NCI-H510A (cell line): Measurements from ENCODE around the gene EPC1.
"Not testable (repeated sequence)": the region's sequence is repeated elsewhere in the genome, so short reads cannot be mapped to it uniquely, and the experiment has no call there.

Experiments used
- DNase-seq: peaks from one replicate; lab custom pipeline; 2025; lab: John Stamatoyannopoulos, UW

EPC1 gene

GRCh38 chr10:32372000-32372875, 25.3 kb upstream of the EPC1 start:
- no peak for DNase-seq

GRCh38 chr10:32371101-32371500, 24.1 kb upstream of the EPC1 start:
- no peak for DNase-seq

- no peak for DNase-seq
These were observed 21.0 kb upstream of the EPC1 start for GRCh38 chr10:32367793-32368453.

- no peak for DNase-seq
These were observed 19.6 kb upstream of the EPC1 start for GRCh38 chr10:32366588-32366987.

- no peak for DNase-seq
These were observed 19.2 kb upstream of the EPC1 start for GRCh38 chr10:32366111-32366510.

- not testable (repeated sequence) for DNase-seq
These were observed 18.4 kb upstream of the EPC1 start for GRCh38 chr10:32365404-32365803.

- DNase-seq = no peak
These were observed 15.6 kb upstream of the EPC1 start for GRCh38 chr10:32362571-32362970.

GRCh38 chr10:32360884-32361283, 13.9 kb upstream of the EPC1 start:
- no peak for DNase-seq

- no peak for DNase-seq
These were observed 13.3 kb upstream of the EPC1 start for GRCh38 chr10:32360241-32360640.

- DNase-seq = no peak
These were observed 10.2 kb upstream of the EPC1 start for GRCh38 chr10:32357056-32357735.

GRCh38 chr10:32354690-32355089, 7.7 kb upstream of the EPC1 start:
- DNase-seq = not testable (repeated sequence)

- DNase-seq = no peak
These were observed 3.9 kb upstream of the EPC1 start for GRCh38 chr10:32350811-32351350.

GRCh38 chr10:32349968-32350738, 3.2 kb upstream of the EPC1 start:
- no peak for DNase-seq

- DNase-seq = no peak
These were observed 2.2 kb upstream of the EPC1 start for GRCh38 chr10:32349199-32349585.

GRCh38 chr10:32348297-32349198, 1.6 kb upstream of the EPC1 start:
- DNase-seq = no peak

GRCh38 chr10:32347363-32348022, 535 bp upstream of the EPC1 start:
- no peak for DNase-seq

- peak; percentile 72 for DNase-seq
These were observed 816 bp downstream of the EPC1 start for GRCh38 chr10:32346134-32346550.

- no peak for DNase-seq
These were observed 5.4 kb downstream of the EPC1 start for GRCh38 chr10:32341596-32341995.

GRCh38 chr10:32340596-32341180, 6.3 kb downstream of the EPC1 start:
- DNase-seq = no peak

- no peak for DNase-seq
These were observed 8.7 kb downstream of the EPC1 start for GRCh38 chr10:32338262-32338661.
